CD4-positive, alpha-beta T cell treated with Interferon alpha-2 for 1 hour (primary cell): ENCODE data around the gene MRGPRX3.

Experiments
- DNase-seq, 2 donors: peaks; one replicate each; pipeline ENCODE4 v3.0.0-alpha.2; 2020 to 2022

The MRGPRX3 gene

GRCh38 chr11:18171377-18172000 is 39.1 kb downstream of the MRGPRX3 start:
- DNase-seq, result no peak

- DNase-seq, result no peak
These were observed 40.3 kb downstream of the MRGPRX3 start, which contains the start of gene MRGPRX4 for GRCh38 chr11:18172666-18173065. Gene MRGPRX4, plus strand, starts transcription at chr11:18172837. Its CDS starts 420 bp downstream, at chr11:18173257.

GRCh38 chr11:18173225-18173866 is 41.0 kb downstream of the MRGPRX3 start:
- DNase-seq, result no peak
